Effector CD4-positive, alpha-beta T cell (primary cell): ENCODE measurements around the gene BRD2.

ENCODE experiments used
- DNase-seq: peaks from one replicate; pipeline ENCODE4 v3.0.0-alpha.2; 2020

BRD2 gene

DNA sequence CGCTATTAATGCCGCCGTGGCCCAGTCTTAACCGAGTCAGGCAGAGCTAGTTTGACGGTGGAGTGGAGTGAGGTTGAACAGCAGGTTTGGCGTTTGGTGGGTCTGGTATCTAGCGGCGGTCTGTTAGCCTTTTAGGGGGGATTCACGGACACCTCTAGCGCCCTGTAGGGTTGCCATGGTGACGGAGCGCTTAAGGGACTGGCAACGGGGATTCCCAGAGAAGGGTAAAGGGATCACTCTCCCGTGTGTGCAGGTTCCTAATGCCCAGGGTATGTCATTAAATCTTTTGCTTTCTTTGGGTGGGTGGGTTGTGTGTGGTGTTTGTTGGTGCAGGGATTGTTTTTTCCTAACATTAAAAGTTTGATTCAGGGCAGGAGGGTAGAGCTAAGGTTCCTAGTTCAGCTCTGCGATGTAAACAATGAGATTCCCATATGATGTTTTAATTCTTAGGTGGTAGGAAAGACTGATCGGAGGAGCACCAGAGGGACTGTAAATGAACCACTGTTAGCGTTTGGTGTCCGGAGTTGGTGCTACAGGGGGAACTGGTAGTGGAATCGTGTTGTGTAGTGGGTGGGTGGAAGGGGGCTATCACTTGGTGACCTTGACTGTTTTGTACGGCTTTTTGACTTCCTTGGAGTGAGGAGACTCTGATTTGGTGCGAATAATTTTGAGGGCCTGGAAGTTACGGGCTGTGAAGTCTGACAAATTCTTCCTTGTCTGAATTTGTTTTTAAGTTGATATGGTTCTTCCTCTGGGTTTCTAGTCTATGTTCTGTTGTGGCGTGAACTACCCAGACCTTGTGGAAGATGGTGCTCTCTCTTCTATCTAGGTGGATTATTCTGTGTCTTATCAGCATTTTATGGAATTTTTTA lies 5.0 kb downstream of the BRD2 start:
- DNase-seq: peak; percentile 69

DNA sequence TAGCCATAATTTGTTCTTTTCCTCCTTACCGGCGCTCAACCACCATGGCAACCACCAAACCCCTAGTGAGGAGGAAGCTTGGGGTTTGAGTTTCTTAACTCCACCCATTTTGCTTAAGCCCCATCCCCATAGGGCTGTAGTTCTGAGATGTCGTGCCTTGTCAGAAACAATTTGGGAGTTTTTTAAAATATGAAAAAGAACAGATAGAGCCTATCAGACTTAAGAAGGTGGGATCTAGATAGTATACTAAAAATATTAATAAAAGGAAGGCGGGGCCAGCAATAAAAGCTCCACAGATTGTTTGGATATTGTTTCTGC lies 5.6 kb downstream of the BRD2 start:
- no peak for DNase-seq

DNA sequence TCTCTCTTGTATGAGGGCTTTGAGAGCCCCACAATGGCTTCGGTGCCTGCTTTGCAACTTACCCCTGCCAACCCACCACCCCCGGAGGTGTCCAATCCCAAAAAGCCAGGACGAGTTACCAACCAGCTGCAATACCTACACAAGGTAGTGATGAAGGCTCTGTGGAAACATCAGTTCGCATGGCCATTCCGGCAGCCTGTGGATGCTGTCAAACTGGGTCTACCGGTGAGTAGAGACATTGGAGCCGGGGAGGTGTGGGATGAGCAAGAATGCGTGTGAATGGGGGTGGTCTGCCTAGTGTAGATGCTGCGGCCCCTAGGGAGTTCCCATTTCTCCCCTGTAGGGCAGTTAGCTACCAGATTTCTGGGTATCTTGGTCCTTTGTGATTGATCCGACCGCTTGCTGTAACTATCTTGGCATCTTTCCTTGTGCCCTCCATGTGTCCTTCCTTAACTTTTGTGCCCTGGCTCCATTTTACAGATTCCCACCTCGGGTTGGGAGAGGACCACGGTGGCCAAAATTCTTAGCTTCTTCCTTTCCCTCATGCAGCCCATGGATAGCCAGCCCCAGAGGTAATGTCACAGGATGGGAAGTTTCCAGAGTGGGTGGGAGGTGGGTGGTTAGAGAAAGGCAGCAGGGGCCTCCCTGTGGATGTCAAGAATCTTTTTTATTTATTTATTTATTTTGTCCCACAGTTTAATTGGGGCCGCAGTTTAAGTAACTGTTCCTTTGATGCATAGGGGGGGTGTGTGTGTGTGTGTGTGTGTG lies 6.3 kb downstream of the BRD2 start:
- DNase-seq: no peak

DNA sequence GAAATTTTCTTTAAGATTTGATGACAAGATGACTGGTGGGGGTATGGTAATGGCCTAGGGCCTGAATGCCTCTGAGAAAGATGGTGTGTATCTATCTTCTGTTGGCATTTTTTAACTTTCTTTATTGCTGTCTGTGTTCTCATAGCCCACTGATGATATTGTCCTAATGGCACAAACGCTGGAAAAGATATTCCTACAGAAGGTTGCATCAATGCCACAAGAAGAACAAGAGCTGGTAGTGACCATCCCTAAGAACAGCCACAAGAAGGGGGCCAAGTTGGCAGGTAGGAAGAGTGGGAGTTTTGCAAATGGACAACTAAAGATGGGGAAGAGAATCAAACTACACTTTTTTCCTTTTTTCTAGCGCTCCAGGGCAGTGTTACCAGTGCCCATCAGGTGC lies 7.5 kb downstream of the BRD2 start:
- no peak for DNase-seq

DNA sequence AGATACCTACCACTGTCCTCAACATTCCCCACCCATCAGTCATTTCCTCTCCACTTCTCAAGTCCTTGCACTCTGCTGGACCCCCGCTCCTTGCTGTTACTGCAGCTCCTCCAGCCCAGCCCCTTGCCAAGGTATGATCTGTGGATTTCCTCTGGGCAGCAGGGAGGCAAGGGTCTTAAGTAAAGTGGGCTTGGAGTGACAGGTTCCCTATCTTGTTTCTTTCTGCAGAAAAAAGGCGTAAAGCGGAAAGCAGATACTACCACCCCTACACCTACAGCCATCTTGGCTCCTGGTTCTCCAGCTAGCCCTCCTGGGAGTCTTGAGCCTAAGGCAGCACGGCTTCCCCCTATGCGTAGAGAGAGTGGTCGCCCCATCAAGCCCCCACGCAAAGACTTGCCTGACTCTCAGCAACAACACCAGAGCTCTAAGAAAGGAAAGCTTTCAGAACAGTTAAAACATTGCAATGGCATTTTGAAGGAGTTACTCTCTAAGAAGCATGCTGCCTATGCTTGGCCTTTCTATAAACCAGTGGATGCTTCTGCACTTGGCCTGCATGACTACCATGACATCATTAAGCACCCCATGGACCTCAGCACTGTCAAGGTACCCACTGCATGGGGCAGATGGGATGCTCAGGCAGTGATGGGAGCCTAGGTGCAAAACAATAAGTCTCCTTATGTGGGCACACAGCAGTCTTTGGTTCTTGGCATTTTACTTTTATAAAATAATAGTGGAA lies 8.1 kb downstream of the BRD2 start:
- no peak for DNase-seq

DNA sequence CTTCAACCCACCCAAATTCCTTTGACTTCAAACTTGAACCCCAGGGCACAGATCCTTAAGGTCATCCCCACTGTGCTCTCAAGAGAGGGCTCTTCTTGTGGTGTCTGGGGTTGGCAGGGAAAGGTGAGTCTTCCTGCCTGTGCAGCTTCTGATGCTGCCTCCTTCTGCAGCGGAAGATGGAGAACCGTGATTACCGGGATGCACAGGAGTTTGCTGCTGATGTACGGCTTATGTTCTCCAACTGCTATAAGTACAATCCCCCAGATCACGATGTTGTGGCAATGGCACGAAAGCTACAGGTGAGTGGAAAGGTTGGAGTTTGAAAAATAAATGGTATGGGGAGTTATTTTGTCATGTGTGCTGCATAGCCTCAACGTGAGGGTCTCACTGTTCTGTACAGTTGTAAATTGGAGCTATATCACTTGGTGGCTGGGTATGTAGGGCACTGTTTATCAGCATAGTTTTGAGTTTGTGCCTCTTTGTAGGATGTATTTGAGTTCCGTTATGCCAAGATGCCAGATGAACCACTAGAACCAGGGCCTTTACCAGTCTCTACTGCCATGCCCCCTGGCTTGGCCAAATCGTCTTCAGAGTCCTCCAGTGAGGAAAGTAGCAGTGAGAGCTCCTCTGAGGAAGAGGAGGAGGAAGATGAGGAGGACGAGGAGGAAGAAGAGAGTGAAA lies 9.0 kb downstream of the BRD2 start:
- DNase-seq: no peak

DNA sequence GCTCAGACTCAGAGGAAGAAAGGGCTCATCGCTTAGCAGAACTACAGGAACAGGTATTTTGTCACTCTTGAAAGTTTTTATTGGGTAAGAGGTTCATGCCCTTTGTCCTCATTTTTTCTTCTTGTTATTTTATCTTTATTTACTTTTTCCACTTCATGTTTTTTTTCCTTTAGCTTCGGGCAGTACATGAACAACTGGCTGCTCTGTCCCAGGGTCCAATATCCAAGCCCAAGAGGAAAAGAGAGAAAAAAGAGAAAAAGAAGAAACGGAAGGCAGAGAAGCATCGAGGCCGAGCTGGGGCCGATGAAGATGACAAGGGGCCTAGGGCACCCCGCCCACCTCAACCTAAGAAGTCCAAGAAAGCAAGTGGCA lies 9.5 kb downstream of the BRD2 start:
- DNase-seq: no peak

DNA sequence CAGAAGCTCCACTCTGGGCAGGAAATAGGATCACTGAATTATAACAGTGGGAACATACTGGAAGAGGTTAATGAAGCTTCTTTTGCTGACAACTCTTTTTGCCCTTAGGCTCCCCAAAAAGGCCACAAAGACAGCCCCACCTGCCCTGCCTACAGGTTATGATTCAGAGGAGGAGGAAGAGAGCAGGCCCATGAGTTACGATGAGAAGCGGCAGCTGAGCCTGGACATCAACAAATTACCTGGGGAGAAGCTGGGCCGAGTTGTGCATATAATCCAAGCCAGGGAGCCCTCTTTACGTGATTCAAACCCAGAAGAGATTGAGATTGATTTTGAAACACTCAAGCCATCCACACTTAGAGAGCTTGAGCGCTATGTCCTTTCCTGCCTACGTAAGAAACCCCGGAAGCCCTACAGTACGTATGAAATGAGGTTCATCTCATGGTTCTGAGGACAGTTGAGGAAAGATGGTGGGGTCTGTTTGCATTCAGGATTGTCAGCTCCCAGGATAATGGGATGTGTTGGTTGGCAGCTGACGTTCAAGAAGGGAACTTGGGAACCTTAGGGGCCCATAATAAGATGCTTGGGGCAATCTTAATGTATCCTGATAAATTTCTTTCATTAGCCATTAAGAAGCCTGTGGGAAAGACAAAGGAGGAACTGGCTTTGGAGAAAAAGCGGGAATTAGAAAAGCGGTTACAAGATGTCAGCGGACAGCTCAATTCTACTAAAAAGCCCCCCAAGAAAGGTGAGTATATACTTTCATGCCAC lies 11.5 kb downstream of the BRD2 start:
- no peak for DNase-seq

DNA sequence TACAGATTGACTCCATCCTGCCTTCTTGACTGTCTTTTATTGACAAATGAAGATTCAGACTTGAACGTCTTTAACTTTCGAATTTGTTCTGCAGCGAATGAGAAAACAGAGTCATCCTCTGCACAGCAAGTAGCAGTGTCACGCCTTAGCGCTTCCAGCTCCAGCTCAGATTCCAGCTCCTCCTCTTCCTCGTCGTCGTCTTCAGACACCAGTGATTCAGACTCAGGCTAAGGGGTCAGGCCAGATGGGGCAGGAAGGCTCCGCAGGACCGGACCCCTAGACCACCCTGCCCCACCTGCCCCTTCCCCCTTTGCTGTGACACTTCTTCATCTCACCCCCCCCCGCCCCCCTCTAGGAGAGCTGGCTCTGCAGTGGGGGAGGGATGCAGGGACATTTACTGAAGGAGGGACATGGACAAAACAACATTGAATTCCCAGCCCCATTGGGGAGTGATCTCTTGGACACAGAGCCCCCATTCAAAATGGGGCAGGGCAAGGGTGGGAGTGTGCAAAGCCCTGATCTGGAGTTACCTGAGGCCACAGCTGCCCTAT lies 12.2 kb downstream of the BRD2 start:
- DNase-seq: no peak

DNA sequence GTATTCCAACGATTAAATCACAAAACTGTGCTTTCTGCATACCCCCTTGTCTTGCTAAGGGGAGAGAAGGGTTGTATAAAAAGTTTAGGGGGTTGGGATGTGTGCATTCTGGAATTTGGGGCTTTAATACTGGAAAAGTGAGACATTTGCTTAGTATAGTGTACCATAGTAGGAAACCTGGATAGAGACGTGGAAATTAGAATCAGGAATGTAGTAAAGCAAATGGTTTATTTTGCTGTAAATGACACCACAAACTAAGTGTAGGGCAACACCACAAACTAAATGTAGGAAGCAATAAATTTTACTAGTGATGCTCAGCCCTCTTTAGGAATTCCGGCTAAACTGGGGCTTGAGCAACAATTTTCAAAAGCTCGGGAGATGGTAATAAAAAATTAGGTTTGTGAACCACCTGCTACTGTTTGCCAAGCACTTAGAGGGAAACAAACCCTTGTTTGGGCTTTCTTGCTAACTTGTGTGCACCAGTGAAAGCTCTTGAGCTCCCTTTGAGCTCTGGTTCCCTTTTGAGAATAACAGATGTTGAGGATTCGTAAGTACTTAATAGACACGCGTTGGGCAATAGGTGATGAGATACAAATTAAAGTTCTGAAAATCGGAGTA lies 13.8 kb downstream of the BRD2 start:
- no peak for DNase-seq

DNA sequence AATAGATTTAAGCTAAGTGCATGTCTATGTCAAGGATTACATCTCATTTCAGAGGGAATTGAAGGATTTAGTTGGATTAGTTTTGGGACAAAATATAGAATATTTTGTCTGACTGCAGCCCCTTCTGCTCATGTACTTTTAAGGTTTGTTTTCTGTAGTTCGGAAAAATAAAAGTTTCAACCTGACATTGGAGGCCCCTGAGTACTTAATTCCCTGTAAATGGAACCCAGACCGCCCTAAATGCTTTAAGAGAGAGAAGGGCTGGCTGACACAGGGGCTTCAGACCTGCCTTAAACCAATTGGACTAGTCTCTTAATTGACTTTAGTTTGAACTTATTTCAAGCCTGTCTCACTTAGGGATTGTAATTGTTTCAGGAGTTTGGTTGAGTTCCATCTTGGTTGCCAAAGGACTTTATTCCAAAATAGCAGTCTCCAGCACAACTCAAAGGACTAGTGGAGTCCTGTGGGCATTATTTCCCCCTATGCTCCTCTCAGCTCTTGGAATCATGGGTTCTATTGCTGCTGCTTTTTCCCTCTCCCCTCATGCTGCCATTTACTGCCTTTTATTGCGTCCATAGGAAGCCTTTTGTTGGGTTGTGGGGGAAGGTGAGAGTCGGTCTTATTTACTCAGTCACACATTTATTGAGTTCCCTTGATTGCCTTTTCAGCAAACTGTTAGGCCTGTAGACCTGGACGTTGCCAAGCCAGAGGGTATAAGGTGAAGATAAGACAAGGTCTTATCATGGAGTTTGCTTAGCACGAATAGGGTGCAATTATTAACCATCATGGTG lies 14.5 kb downstream of the BRD2 start:
- no peak for DNase-seq

DNA sequence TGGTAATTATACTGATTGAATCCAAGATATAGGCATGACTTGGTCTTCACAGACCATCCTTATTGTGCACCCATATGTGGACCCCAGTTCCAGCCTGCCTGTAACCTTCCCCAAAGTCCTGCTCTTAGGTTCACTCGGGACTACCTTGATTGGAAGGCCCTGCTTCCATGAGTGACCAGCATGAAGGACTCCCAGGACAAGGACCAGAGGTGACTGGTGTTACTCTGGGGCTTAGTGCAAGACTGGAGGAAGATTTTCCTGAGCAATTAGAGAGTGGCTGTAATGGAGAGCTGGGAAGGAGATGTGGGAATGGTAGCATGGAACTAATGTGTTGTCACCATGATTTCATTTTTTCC lies 15.1 kb downstream of the BRD2 start:
- no peak for DNase-seq

DNA sequence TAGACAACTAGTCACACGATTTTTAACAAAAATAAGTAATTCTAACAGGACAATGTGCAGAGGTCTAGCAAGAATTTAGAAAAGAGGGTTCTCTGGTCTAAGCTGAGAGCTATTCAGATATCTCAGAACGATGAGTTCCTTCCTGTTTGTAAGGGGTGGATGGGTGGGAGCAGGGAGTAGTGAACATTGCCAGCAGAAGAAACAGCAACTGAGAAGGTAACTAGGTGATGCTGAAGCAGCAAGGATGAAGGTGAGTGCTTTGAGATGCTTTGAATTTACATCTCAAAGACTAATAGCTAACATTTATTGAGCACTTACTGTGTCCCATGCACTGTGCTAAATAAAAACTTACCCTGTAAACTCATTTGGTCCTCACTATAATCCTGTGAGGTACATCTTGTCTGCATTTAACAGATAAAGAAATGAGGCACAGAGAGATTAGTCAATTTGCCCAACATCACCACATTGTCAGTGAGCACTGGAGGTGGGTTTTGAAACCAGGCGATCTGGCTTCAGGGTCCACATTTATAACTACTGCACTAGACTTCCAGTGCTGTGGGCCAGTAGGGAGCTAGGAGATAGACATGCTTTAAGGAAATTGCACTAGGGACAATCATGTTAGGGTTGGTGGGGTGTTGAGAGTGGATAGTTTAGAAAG lies 15.7 kb downstream of the BRD2 start:
- no peak for DNase-seq

DNA sequence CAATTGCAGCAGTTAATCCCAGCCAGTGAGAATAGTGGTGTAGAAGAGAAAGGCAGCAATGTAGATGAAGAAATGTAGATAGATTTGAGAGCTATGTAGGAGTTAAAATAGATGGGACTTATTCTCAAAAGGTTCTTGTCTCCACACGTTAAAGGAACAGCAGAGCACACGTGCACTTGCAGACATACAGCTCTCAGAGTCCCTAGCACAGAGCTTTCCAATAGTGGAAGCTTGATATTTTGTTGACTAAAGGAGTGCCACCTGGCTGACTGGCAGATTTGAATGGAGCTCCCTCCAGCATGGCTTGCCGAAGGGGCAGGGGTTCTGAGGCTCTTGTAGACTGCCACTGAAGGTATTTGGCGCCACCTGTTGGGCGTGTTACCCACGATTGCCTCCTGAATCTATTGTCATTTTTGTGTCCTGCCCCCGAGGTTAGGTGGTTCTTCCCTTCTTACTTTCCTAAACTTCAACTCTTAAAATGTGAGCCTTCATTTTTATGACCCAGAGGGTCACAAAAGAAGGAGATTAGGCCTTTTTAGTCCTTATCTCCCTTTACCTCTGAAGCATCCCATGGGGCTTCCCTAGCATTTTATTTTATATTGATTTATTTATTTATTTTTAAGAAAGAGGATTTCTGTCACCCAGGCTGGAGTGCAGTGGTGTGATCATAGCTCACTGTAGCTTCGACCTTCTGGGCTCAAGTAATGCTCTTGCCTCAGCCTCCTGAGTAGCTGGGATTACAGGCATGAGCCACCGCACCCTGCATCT lies 16.4 kb downstream of the BRD2 start:
- DNase-seq: peak; percentile 91

DNA sequence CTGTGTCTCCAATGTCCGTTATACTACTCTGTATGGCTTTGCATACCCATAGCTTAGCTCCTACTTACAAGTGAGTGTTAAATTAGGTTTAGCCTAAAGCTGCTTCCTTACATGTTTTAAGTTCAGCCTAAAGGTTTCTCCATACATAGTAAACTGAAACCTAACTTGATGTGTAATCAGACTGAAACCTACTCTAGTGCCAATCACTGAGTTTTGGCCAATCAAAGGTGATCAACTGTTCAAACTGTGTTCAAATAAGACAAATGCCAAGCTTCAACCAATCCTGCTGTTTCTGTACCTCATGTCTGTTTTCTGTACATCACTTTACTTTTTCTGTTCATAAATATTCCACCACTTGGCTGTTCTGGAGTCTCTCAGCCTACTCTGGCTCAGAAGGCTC lies 21.0 kb downstream of the BRD2 start:
- DNase-seq: no peak

DNA sequence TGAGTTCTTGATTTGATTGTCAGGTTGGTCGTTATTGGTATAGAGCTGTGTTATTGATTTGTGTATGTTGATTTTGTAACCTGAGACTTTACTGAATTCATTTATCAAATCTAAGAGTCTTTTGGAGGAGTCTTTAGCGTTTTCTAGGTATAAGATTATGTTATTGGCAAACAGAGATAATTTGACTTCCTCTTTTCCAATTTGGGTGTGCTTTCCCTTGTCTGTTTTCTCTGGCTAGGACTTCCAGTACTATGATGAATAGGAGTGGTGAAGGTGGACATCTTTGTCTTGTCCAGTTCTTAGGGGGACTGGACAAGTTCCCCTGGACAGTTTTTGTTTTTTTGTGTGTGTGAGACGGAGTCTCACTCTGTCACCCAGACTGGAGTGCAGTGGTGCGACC lies 23.6 kb downstream of the BRD2 start:
- no peak for DNase-seq

DNA sequence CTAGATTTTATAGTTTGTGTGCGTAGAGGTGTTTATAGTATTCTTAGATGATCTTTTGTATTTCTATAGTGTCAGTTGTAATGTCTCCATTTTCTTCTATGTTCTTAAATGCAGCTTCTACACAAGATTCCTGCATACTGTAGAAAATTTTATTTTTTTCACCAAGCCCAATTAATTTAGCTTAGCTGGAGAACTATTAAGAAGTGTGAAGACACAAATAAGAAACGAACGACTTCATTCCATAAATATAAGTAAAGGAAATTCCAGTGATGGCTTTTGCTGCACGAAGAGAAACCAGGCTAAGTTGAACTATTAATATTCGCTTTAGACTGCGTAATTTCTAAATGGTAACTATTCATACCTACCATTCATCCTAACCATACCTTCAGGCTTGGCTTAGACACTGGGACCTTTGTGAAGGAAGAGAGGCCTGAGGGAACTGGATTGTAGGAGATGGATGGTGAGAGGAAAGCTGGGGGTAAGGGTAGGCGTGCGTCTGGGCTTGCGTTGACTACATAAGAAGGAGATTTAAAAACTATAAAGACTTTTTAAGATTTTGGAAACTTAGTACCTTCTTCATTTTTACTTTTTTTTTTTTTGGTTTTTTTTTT lies 25.1 kb downstream of the BRD2 start:
- no peak for DNase-seq

DNA sequence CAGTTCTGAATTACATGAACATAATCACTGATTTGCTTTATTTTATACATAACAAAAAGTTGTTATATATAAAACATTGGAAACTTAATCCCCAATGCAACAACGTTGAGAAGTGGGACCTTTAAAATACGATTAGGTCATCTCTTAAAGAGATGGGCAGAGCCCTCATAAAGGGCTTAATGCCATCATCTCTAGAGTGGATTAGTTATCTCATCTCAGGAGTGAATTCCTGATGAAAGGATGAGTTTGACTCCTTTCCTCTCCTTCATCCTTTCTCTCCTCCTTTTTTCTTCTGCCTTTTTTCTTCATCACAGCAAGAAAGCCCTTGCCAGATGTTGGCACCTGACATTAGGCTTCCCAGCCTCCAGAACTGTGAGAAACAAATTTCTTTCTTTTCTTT lies 27.1 kb downstream of the BRD2 start:
- no peak for DNase-seq

DNA sequence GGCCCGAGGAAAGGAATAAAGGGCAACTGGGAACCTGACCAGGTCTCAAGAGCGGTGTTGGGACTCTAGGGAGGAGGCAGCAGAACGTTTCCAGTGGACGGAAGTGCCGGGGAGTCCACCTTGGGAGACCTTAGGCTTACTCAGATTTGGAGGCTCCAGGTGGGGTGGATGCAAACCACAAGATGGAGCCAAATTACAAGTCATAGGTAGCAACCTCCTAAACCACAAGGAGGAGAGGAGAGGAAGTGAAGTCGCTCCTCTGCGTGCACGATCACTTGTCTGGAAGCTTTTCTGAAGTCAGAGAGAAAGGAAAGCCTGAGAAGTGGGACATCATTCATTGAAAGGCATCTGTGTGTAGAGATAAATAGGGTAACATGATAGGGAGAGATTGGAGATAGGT lies 31.7 kb downstream of the BRD2 start:
- DNase-seq: no peak
